Hippocampal formation (tissue), 2 donors: ENCODE results near the gene RAD23B.

Source experiments
- DNase-seq, 2 donors: peaks; one replicate each; lab custom pipeline; 2025; lab: John Stamatoyannopoulos, UW

The RAD23B gene

DNA sequence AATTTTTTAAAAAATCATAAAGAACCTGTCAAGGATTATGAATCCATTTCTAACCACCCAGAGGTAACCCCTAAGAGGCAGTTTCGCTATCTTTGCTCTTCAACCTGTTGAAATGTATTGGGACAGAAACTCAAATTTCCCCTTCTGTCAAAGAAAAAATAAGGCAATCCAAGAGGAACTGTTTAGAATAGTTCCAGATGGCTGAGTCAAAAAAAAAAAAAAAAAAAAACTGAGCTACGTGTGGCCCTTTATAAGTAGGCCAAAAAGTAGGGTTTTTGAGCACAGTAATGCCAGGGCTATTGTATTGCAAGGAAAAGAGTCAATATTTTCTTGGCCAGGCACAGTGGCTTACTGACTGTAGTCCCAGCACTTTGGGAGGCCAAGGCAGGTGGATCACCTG, 94.9 kb downstream of the RAD23B start:
- no peak for DNase-seq
